Caco-2 (cell line): ENCODE data around the gene JDP2. TPM values are rescaled to one million over a fixed set of nuclear protein-coding genes. Genes with fewer than 3 reads are reported as not detected.

Experiments
- BruUV-seq: library from RNA; stranded (reverse); fragments of 400-500 nt; replicated peaks from 2 replicates; lab custom pipeline; 2021; lab: Mats Ljungman, UMichigan
- CTCF ChIA-PET: fragments of 300-600 bp; sonication (Branson Sonifier 250); formaldehyde crosslinking; loops from one replicate; lab custom pipeline; 2022; ENCODE audit warnings: antibody characterized with exemption; lab: Charles Lee
- POLR2A ChIA-PET: fragments of 300-600 bp; sonication (Branson Sonifier 250); formaldehyde crosslinking; loops from one replicate; lab custom pipeline; 2022; ENCODE audit warnings: antibody characterized with exemption; lab: Charles Lee
- DNase-seq, 2 experiments: peaks; one replicate each; pipeline versions ENCODE4 v3.0.0 to v3.0.0-alpha.2; 2020 to 2022
- H3K27me3 ChIP-seq: replicated peaks from 2 replicates; pipeline ENCODE4 v1.6.0; 2011; ENCODE audit warnings: low read length; ENCODE audit not compliant: control insufficient read depth, insufficient read depth
- H3K36me3 ChIP-seq: 2 replicates; pipeline ENCODE4 v1.5.1; 2011; ENCODE audit warnings: low read length; ENCODE audit not compliant: control insufficient read depth, insufficient read depth
- H3K4me1 ChIP-seq: fragments of 250-450 bp; sonication (Bioruptor Pico); 2 replicates; pipeline ENCODE4 v1.5.1; 2020; ENCODE audit warnings: mild to moderate bottlenecking
- H3K4me3 ChIP-seq: 2 replicates; pipeline ENCODE4 v1.5.1; 2011; ENCODE audit warnings: low read depth, mild to moderate bottlenecking, control low read depth, low read length
- H3K9me3 ChIP-seq: fragments of 250-450 bp; sonication (Bioruptor Pico); 2 replicates; pipeline ENCODE4 v1.5.1; 2020; ENCODE audit warnings: mild to moderate bottlenecking, moderate library complexity
- H3K27ac Mint-ChIP-seq: one replicate; pipeline ENCODE4 v1.8.0; 2022; ENCODE audit warnings: mixed read lengths; ENCODE audit not compliant: unreplicated experiment
- H3K27me3 Mint-ChIP-seq: one replicate; pipeline ENCODE4 v1.8.0; 2022; ENCODE audit warnings: mixed read lengths; ENCODE audit not compliant: insufficient read depth, unreplicated experiment
- H3K36me3 Mint-ChIP-seq: one replicate; pipeline ENCODE4 v1.8.0; 2022; ENCODE audit warnings: mild to moderate bottlenecking, mixed read lengths; ENCODE audit not compliant: insufficient read depth, unreplicated experiment
- H3K4me1 Mint-ChIP-seq: one replicate; pipeline ENCODE4 v1.8.0; 2022; ENCODE audit warnings: low read depth, mixed read lengths; ENCODE audit not compliant: unreplicated experiment
- H3K4me3 Mint-ChIP-seq: one replicate; pipeline ENCODE4 v1.8.0; 2022; ENCODE audit warnings: mild to moderate bottlenecking, moderate library complexity, mixed read lengths; ENCODE audit not compliant: unreplicated experiment
- H3K9me3 Mint-ChIP-seq: one replicate; pipeline ENCODE4 v1.8.0; 2022; ENCODE audit warnings: mixed read lengths; ENCODE audit not compliant: unreplicated experiment
- CTCF ChIP-seq, 2 experiments: fragments of 200-600 bp in 1 of 2; IDR thresholded peaks; 1 replicate in 1 of 2; 2 replicates in 1 of 2; pipeline versions ENCODE4 v1.5.1 to v1.8.0; 2011 to 2022; ENCODE audit warnings: antibody characterized with exemption in 1 of 2, control low read depth in 1 of 2, inconsistent platforms in 1 of 2, low read depth in 1 of 2, low read length in 1 of 2, mild to moderate bottlenecking in 1 of 2, moderate library complexity in 1 of 2; ENCODE audit not compliant: insufficient read depth in 1 of 2, severe bottlenecking in 1 of 2, unreplicated experiment in 1 of 2
- intact Hi-C: fragments of 100-400 bp; cut with micrococcal nuclease; formaldehyde crosslinking; loops from one replicate; pipeline ENCODE4 v1.10.0; 2022; ENCODE audit not compliant: unreplicated experiment
- total RNA-seq: library from RNA; stranded (reverse); gene quantifications from 2 replicates; pipeline ENCODE4 v1.2.3, GENCODE V29; 2022

Gene JDP2
- total RNA-seq, 1 experiment from 2014 or later: 95.7 TPM

GRCh38 chr14:75461755-75462349, 34.0 kb downstream of the JDP2 start:
- Histone ChIP-seq H3K27me3 (no peaks in the 10 kb centered on the region), H3K36me3 (no peaks in the 10 kb centered on the region; the same call in 1 of the 2 replicates), H3K4me1 (peaks cover 6% of the 10 kb centered on the region; the same call in 1 of the 2 replicates), H3K4me3 (no peak overlapping the region), H3K9me3 (no peaks in the 10 kb centered on the region)
- peak in 1 of 2 experiments; percentile 5 for DNase-seq
- ChIA-PET POLR2A (no interaction called here), CTCF (no interaction called here)
- H3K4me3 Mint-ChIP-seq: no peak overlapping the region
- H3K27me3 Mint-ChIP-seq: no peaks in the 10 kb centered on the region
- no peak for TF ChIP-seq CTCF (IDR thresholded peaks at IDR 0.05; ENCODE audit: insufficient read depth in 1 of 2, low read depth in 1 of 2, low read length in 1 of 2, severe bottlenecking in 1 of 2, unreplicated experiment in 1 of 2)
- no peak overlapping the region for H3K27ac Mint-ChIP-seq
- H3K4me1 Mint-ChIP-seq: peaks cover 2% of the 10 kb centered on the region
- peaks cover 68% of the 10 kb centered on the region for H3K36me3 Mint-ChIP-seq
- BruUV-seq: no TSS peak
- no peaks in the 10 kb centered on the region for H3K9me3 Mint-ChIP-seq
- intact Hi-C loops: no loop called here

- Mint-ChIP-seq H3K27me3 (no peaks in the 10 kb centered on the region), H3K27ac (no peak overlapping the region), H3K9me3 (no peaks in the 10 kb centered on the region), H3K4me1 (peaks cover 4% of the 10 kb centered on the region), H3K36me3 (peaks cover 70% of the 10 kb centered on the region), H3K4me3 (no peak overlapping the region)
- no peaks in the 10 kb centered on the region for H3K9me3 ChIP-seq
- no peak overlapping the region for H3K4me3 ChIP-seq
- POLR2A ChIA-PET: no interaction called here
- H3K36me3 ChIP-seq: no peaks in the 10 kb centered on the region; the same call in 1 of the 2 replicates
- no peaks in the 10 kb centered on the region for H3K27me3 ChIP-seq
- intact Hi-C loops: no loop called here
- CTCF ChIA-PET: interaction anchor here (0.6 kb wide), 1 partner anchor 45 kb away, joined by 3 read pairs; no protein-coding TSS in a partner anchor
- BruUV-seq: no TSS peak
- no peaks in the 10 kb centered on the region for H3K4me1 ChIP-seq
- TF ChIP-seq CTCF (IDR thresholded peaks at IDR 0.05; ENCODE audit: insufficient read depth in 1 of 2, low read depth in 1 of 2, low read length in 1 of 2, severe bottlenecking in 1 of 2, unreplicated experiment in 1 of 2): no peak
- peak in 1 of 2 experiments; percentile 10 for DNase-seq
These were observed 36.8 kb downstream of the JDP2 start for GRCh38 chr14:75464626-75465025.

GRCh38 chr14:75467763-75468162, 39.9 kb downstream of the JDP2 start:
- H3K36me3 ChIP-seq: peaks cover 3% of the 10 kb centered on the region
- H3K4me3 Mint-ChIP-seq: no peak overlapping the region
- H3K9me3 Mint-ChIP-seq: no peaks in the 10 kb centered on the region
- H3K27me3 Mint-ChIP-seq: no peaks in the 10 kb centered on the region
- no TSS peak for BruUV-seq
- no peaks in the 10 kb centered on the region for H3K4me1 ChIP-seq
- H3K9me3 ChIP-seq: no peaks in the 10 kb centered on the region
- H3K27ac Mint-ChIP-seq: no peak overlapping the region
- CTCF ChIA-PET: no interaction called here
- H3K4me1 Mint-ChIP-seq: peaks cover 7% of the 10 kb centered on the region
- H3K36me3 Mint-ChIP-seq: peaks cover 75% of the 10 kb centered on the region
- H3K27me3 ChIP-seq: no peaks in the 10 kb centered on the region
- no peak overlapping the region for H3K4me3 ChIP-seq
- POLR2A ChIA-PET: no interaction called here
- intact Hi-C loops: no loop called here
- TF ChIP-seq CTCF (IDR thresholded peaks at IDR 0.05; ENCODE audit: insufficient read depth in 1 of 2, low read depth in 1 of 2, low read length in 1 of 2, severe bottlenecking in 1 of 2, unreplicated experiment in 1 of 2): no peak
- peak in 1 of 2 experiments; percentile 17 for DNase-seq
